ENCODE results near the gene C19orf38. TPM values are rescaled to one million over a fixed set of nuclear protein-coding genes. Genes with fewer than 3 reads are reported as not detected.
"Not testable (repeated sequence)": the region's sequence is repeated elsewhere in the genome, so short reads cannot be mapped to it uniquely, and the experiment has no call there.

C19orf38 gene
- total RNA-seq, 2 experiments from 2014 or later, result 1.8 to 2.1 TPM

GRCh38 chr19:10836479-10837330 lies 11.5 kb upstream of the C19orf38 start:
- peak in 11 of 14 experiments; percentile 64 to 92 (median 79) for DNase-seq
- peaks cover 7% of the 10 kb centered on the region for H3K9me3 Mint-ChIP-seq
- H3K27me3 Mint-ChIP-seq, result no peaks in the 10 kb centered on the region
- Histone ChIP-seq H3K4me1 (ENCODE audit: insufficient read depth, low read length) (peaks cover 21% of the 10 kb centered on the region), H3K9me3 (ENCODE audit: control insufficient read depth in 1 of 2, insufficient read depth in 1 of 2, low read length in 2 of 2) (peaks cover 0 to 11% of the 10 kb centered on the region in 2 experiments), H3K4me3 (ENCODE audit: low read length) (peak overlapping the region; percentile 71), H3K36me3 (ENCODE audit: insufficient read depth, low read length) (peaks cover 11% of the 10 kb centered on the region), H3K27ac (ENCODE audit: low read depth in 1 of 2, low read length in 2 of 2) (peak overlapping the region; percentile 96), H3K27me3 (ENCODE audit: control insufficient read depth in 1 of 2, insufficient read depth in 2 of 2, low read length in 2 of 2) (no peaks in the 10 kb centered on the region)
- H3K4me3 Mint-ChIP-seq, result peak overlapping the region; percentile 98
- ChIA-PET POLR2A (interaction anchor here (0.6 to 2.8 kb wide), 22 partner anchors 14 to 587 kb away, joined by 3 to 39 read pairs (median 4); partner anchors contain the start of genes CARM1, CDC37, DNM2 and KRI1), CTCF (interaction anchor here (0.6 to 4.1 kb wide), 5 partner anchors 18 to 192 kb away, joined by 3 to 29 read pairs (median 4); partner anchors contain the start of genes CARM1 and DNM2)
- no peak for TF ChIP-seq CTCF (IDR thresholded peaks at IDR 0.05)
- peaks cover 32% of the 10 kb centered on the region for H3K36me3 Mint-ChIP-seq (ENCODE audit: low read depth)
- peaks cover 15% of the 10 kb centered on the region for H3K4me1 Mint-ChIP-seq (ENCODE audit: low read depth)
- H3K27ac Mint-ChIP-seq, result peak overlapping the region; percentile 100
- intact Hi-C loops (cut with DNase I, micrococcal nuclease), result loop anchor here in 1 of 2 experiments (1.0 to 2.0 kb wide), 3 partner anchors 28 to 182 kb away; partner anchors contain the start of gene ILF3
- peak; percentile 36 for ATAC-seq (ENCODE audit: poor library complexity)

GRCh38 chr19:10837649-10838048 lies 10.6 kb upstream of the C19orf38 start:
- not testable (repeated sequence) for H3K27me3 Mint-ChIP-seq; H3K9me3 Mint-ChIP-seq; H3K36me3 ChIP-seq (ENCODE audit: insufficient read depth, low read length); H3K27ac Mint-ChIP-seq; H3K4me3 ChIP-seq (ENCODE audit: low read length); H3K27me3 ChIP-seq (ENCODE audit: control insufficient read depth in 1 of 2, insufficient read depth in 2 of 2, low read length in 2 of 2); H3K27ac ChIP-seq (ENCODE audit: low read depth in 1 of 2, low read length in 2 of 2); ATAC-seq (ENCODE audit: poor library complexity)
- ChIA-PET POLR2A (interaction anchor here (2.7 to 2.8 kb wide), 2 partner anchors 27 to 120 kb away, joined by 23 to 39 read pairs; partner anchors contain the start of gene DNM2), CTCF (interaction anchor here (1.5 to 4.1 kb wide), 2 partner anchors 27 to 193 kb away, joined by 3 to 29 read pairs; no protein-coding TSS in a partner anchor)
- H3K4me1 ChIP-seq (ENCODE audit: insufficient read depth, low read length), result peaks cover 21% of the 10 kb centered on the region
- peak overlapping the region; percentile 25 for H3K4me3 Mint-ChIP-seq
- peak in 1 of 14 experiments; percentile 24 for DNase-seq
- intact Hi-C loops (cut with DNase I, micrococcal nuclease), result loop anchor here in 1 of 2 experiments (2.0 kb wide), 2 partner anchors 27 to 183 kb away; partner anchors contain the start of gene ILF3
- H3K9me3 ChIP-seq (ENCODE audit: control insufficient read depth in 1 of 2, insufficient read depth in 1 of 2, low read length in 2 of 2), result peaks cover 0 to 13% of the 10 kb centered on the region in 2 experiments
- peaks cover 25% of the 10 kb centered on the region for H3K36me3 Mint-ChIP-seq (ENCODE audit: low read depth)
- H3K4me1 Mint-ChIP-seq (ENCODE audit: low read depth), result peaks cover 15% of the 10 kb centered on the region

GRCh38 chr19:10838377-10838776 lies 9.8 kb upstream of the C19orf38 start:
- intact Hi-C loops (cut with DNase I, micrococcal nuclease), result no loop called here
- Histone ChIP-seq H3K9me3 (ENCODE audit: control insufficient read depth in 1 of 2, insufficient read depth in 1 of 2, low read length in 2 of 2) (peaks cover 0 to 15% of the 10 kb centered on the region in 2 experiments), H3K4me3 (ENCODE audit: low read length) (no peak overlapping the region), H3K36me3 (ENCODE audit: insufficient read depth, low read length) (no peaks in the 10 kb centered on the region), H3K4me1 (ENCODE audit: insufficient read depth, low read length) (peaks cover 21% of the 10 kb centered on the region), H3K27ac (ENCODE audit: low read depth in 1 of 2, low read length in 2 of 2) (no peak overlapping the region), H3K27me3 (ENCODE audit: control insufficient read depth in 1 of 2, insufficient read depth in 2 of 2, low read length in 2 of 2) (no peaks in the 10 kb centered on the region)
- Mint-ChIP-seq H3K9me3 (peaks cover 7% of the 10 kb centered on the region), H3K36me3 (ENCODE audit: low read depth) (peaks cover 19% of the 10 kb centered on the region), H3K27ac (no peak overlapping the region), H3K27me3 (no peaks in the 10 kb centered on the region), H3K4me3 (no peak overlapping the region), H3K4me1 (ENCODE audit: low read depth) (peaks cover 15% of the 10 kb centered on the region)
- ATAC-seq (ENCODE audit: poor library complexity) (no peak), DNase-seq (no peak)
- ChIA-PET CTCF (interaction anchor here (4.1 kb wide), 1 partner anchor 26 kb away, joined by 29 read pairs; no protein-coding TSS in a partner anchor), POLR2A (no interaction called here)
- TF ChIP-seq CTCF (IDR thresholded peaks at IDR 0.05), result no peak
